DMS79 treated with DMSO at 0.1 percent for 48 hours (cell line): Measurements from ENCODE around the gene GTSE1.
"Not testable (repeated sequence)": the region's sequence is repeated elsewhere in the genome, so short reads cannot be mapped to it uniquely, and the experiment has no call there.

Source experiments
- DNase-seq: peaks from one replicate; lab custom pipeline; 2025; lab: John Stamatoyannopoulos, UW

The GTSE1 gene

GRCh38 chr22:46296257-46297150 lies at the start of gene GTSE1:
TSS of gene GTSE1 (plus strand) at chr22:46296870. CDS start at chr22:46297401, 531 bp downstream.
- peak; percentile 88 for DNase-seq

GRCh38 chr22:46247443-46247975 lies 49.2 kb upstream of the GTSE1 start:
- no peak for DNase-seq

GRCh38 chr22:46250035-46250782 lies 46.5 kb upstream of the GTSE1 start, which contains the start of gene CDPF1:
TSS of gene CDPF1 (minus strand) at chr22:46250293. CDS start at chr22:46248284, 2,009 bp downstream.
- peak; percentile 57 for DNase-seq

GRCh38 chr22:46250783-46251125 lies 45.9 kb upstream of the GTSE1 start:
- DNase-seq = no peak

GRCh38 chr22:46251266-46251665 lies 45.4 kb upstream of the GTSE1 start:
- DNase-seq = no peak

- DNase-seq = no peak
Observed at GRCh38 chr22:46251816-46252380, 44.8 kb upstream of the GTSE1 start.

- DNase-seq = no peak
Observed at GRCh38 chr22:46256358-46256958, 40.2 kb upstream of the GTSE1 start.

GRCh38 chr22:46259374-46259773 lies 37.3 kb upstream of the GTSE1 start:
- no peak for DNase-seq

GRCh38 chr22:46260038-46260437 lies 36.6 kb upstream of the GTSE1 start:
- DNase-seq = no peak

GRCh38 chr22:46262449-46263215 lies 34.0 kb upstream of the GTSE1 start:
- DNase-seq = no peak

GRCh38 chr22:46263216-46263590 lies 33.5 kb upstream of the GTSE1 start, which contains the start of gene PKDREJ:
TSS of gene PKDREJ (minus strand) at chr22:46263343. CDS start at chr22:46263322, 21 bp downstream.
- no peak for DNase-seq

GRCh38 chr22:46264520-46264919 lies 32.1 kb upstream of the GTSE1 start:
- not testable (repeated sequence) for DNase-seq

GRCh38 chr22:46265627-46266026 lies 31.0 kb upstream of the GTSE1 start:
- not testable (repeated sequence) for DNase-seq

- peak; percentile 23 for DNase-seq
Observed at GRCh38 chr22:46267431-46268279, 29.0 kb upstream of the GTSE1 start, which contains the start of gene TTC38. TSS of gene TTC38 (plus strand) at chr22:46268008. CDS start at chr22:46268040, 32 bp downstream.

- DNase-seq = no peak
Observed at GRCh38 chr22:46269564-46269963, 27.1 kb upstream of the GTSE1 start.

GRCh38 chr22:46272196-46272595 lies 24.5 kb upstream of the GTSE1 start:
- no peak for DNase-seq

- DNase-seq = no peak
Observed at GRCh38 chr22:46272762-46273431, 23.8 kb upstream of the GTSE1 start.

GRCh38 chr22:46273432-46274148 lies 23.1 kb upstream of the GTSE1 start:
- DNase-seq = no peak

GRCh38 chr22:46274381-46274780 lies 22.3 kb upstream of the GTSE1 start:
- no peak for DNase-seq
